Endothelial cell of umbilical vein (primary cell): ENCODE results near the gene P2RY11. TPM values are rescaled to one million over a fixed set of nuclear protein-coding genes. Genes with fewer than 3 reads are reported as not detected.

ENCODE experiments used
- BruUV-seq: library from RNA; stranded (reverse); fragments of 400-500 nt; replicated peaks from 2 replicates; lab custom pipeline; 2021; lab: Mats Ljungman, UMichigan
- CTCF ChIA-PET: fragments of 300-600, 350-600 bp; sonication (Branson Sonifier 250); formaldehyde crosslinking; loops from one replicate; lab custom pipeline; 2021; ENCODE audit warnings: antibody characterized with exemption, inconsistent platforms; lab: Charles Lee
- POLR2A ChIA-PET: fragments of 300-600, 350-600 bp; sonication (Branson Sonifier 250); formaldehyde crosslinking; loops from one replicate; lab custom pipeline; 2021; ENCODE audit warnings: antibody characterized with exemption, inconsistent platforms; lab: Charles Lee
- DNase-seq: peaks from one replicate; pipeline ENCODE4 v3.0.0-alpha.2; 2011; ENCODE audit warnings: low read depth, low spot score
- FAIRE-seq: peaks from 2 replicates; lab custom pipeline; 2011; peaks lifted over from hg19 to GRCh38; lab: Jason Lieb, UNC
- H2AFZ ChIP-seq: 2 replicates; pipeline ENCODE4 v1.6.0; 2012; ENCODE audit warnings: low read depth, low read length, control low read depth, inconsistent platforms
- H3K27ac ChIP-seq: 2 replicates; pipeline ENCODE4 v1.5.1; 2011; ENCODE audit warnings: low read depth, mild to moderate bottlenecking, control low read depth, low read length, moderate library complexity; ENCODE audit not compliant: insufficient read depth
- H3K27me3 ChIP-seq, 2 experiments: 2 replicates each; pipeline versions ENCODE4 v1.6.0 to v1.6.1; 2011; ENCODE audit warnings: low read length in 2 of 2, mixed read lengths in 1 of 2; ENCODE audit not compliant: control insufficient read depth in 2 of 2, insufficient read depth in 2 of 2
- H3K36me3 ChIP-seq, 2 experiments: 2 replicates in 1 of 2; 3 replicates in 1 of 2; pipeline ENCODE4 v1.5.1; 2011; ENCODE audit warnings: low read length in 2 of 2, mild to moderate bottlenecking in 1 of 2, moderate library complexity in 1 of 2; ENCODE audit not compliant: control insufficient read depth in 2 of 2, insufficient read depth in 2 of 2; ENCODE audit errors: extremely low read depth in 1 of 2
- H3K4me1 ChIP-seq: 3 replicates; pipeline ENCODE4 v1.5.1; 2011; ENCODE audit warnings: mild to moderate bottlenecking, low read length; ENCODE audit not compliant: control insufficient read depth, insufficient read depth; ENCODE audit errors: extremely low read depth
- H3K4me2 ChIP-seq: 2 replicates; pipeline ENCODE4 v1.6.1; 2011; ENCODE audit warnings: low read length, control low read depth, mixed read lengths; ENCODE audit not compliant: insufficient read depth
- H3K4me3 ChIP-seq, 3 experiments: fragments of 200-600 bp in 1 of 3; sonication (generic), shearing (Covaris generic) in 1 of 3; replicated peaks in 1 of 3; 2 replicates each; pipeline ENCODE4 v1.5.1; 2011 to 2016; ENCODE audit warnings: control low read depth in 3 of 3, low read length in 3 of 3, mild to moderate bottlenecking in 2 of 3, inconsistent platforms in 1 of 3, low read depth in 1 of 3, moderate library complexity in 1 of 3; ENCODE audit not compliant: insufficient read depth in 1 of 3
- H3K79me2 ChIP-seq: 2 replicates; pipeline ENCODE4 v1.6.0; 2012; ENCODE audit warnings: low read length, inconsistent platforms; ENCODE audit not compliant: control insufficient read depth, insufficient read depth
- H3K9ac ChIP-seq: replicated peaks from 2 replicates; pipeline ENCODE3; 2011; ENCODE audit warnings: low read length, control low read depth; ENCODE audit not compliant: insufficient read depth; ENCODE audit errors: extremely low read depth
- H3K9me1 ChIP-seq: replicated peaks from 3 replicates; pipeline ENCODE4 v1.6.0; 2011; ENCODE audit warnings: mild to moderate bottlenecking, low read length; ENCODE audit not compliant: control insufficient read depth, insufficient read depth; ENCODE audit errors: extremely low read depth
- H3K9me3 ChIP-seq: replicated peaks from 2 replicates; pipeline ENCODE4 v1.5.1; 2012; ENCODE audit warnings: low read length, inconsistent platforms; ENCODE audit not compliant: control insufficient read depth, insufficient read depth
- H4K20me1 ChIP-seq: replicated peaks from 2 replicates; pipeline ENCODE3; 2011; ENCODE audit warnings: mild to moderate bottlenecking, low read length; ENCODE audit not compliant: control insufficient read depth, insufficient read depth; ENCODE audit errors: extremely low read depth
- EZH2 ChIP-seq: IDR thresholded peaks from 2 replicates; pipeline ENCODE4 v1.6.1; 2012; ENCODE audit warnings: borderline replicate concordance, low read depth, mild to moderate bottlenecking, moderate library complexity, low read length, inconsistent platforms; ENCODE audit not compliant: severe bottlenecking
- FOS ChIP-seq: IDR thresholded peaks from 2 replicates; pipeline ENCODE4 v1.6.1; 2011; ENCODE audit warnings: mild to moderate bottlenecking, low read length, moderate library complexity, borderline replicate concordance; ENCODE audit not compliant: insufficient read depth
- GATA2 ChIP-seq: IDR thresholded peaks from 2 replicates; pipeline ENCODE4 v1.7.0; 2011; ENCODE audit warnings: low read depth, mild to moderate bottlenecking, moderate library complexity, mixed read lengths, low read length; ENCODE audit not compliant: insufficient read length, insufficient read depth
- JUN ChIP-seq: IDR thresholded peaks from 2 replicates; pipeline ENCODE4 v1.6.1; 2011; ENCODE audit warnings: borderline replicate concordance, low read depth; ENCODE audit not compliant: insufficient read length, insufficient read depth
- MAX ChIP-seq: IDR thresholded peaks from 2 replicates; pipeline ENCODE4 v1.6.1; 2011; ENCODE audit not compliant: insufficient read depth, insufficient read length
- MYC ChIP-seq: IDR thresholded peaks from one replicate; pipeline ENCODE4 v1.6.1; 2011; ENCODE audit warnings: mild to moderate bottlenecking, low read depth, low read length
- POLR2A ChIP-seq: IDR thresholded peaks from 2 replicates; pipeline ENCODE4 v1.6.1; 2012; ENCODE audit warnings: low read depth, mild to moderate bottlenecking, control low read depth, low read length
- POLR2AphosphoS5 ChIP-seq: IDR thresholded peaks from 2 replicates; pipeline ENCODE4 v1.6.1; 2012; ENCODE audit warnings: low read depth, mild to moderate bottlenecking, control low read depth, low read length, moderate library complexity; ENCODE audit not compliant: insufficient read depth
- dilution Hi-C: fragments of 300-500 bp; cut with MboI; formaldehyde crosslinking; loops from one replicate; pipeline ENCODE4 v1.15.0; 2019; ENCODE audit warnings: low sequenced_read_pairs; ENCODE audit not compliant: extremely low pct_ligation_motif_present
- intact Hi-C: fragments of 100-400 bp; cut with micrococcal nuclease; formaldehyde crosslinking; loops from one replicate; pipeline ENCODE4 v1.10.0; 2022
- polyA plus RNA-seq, 4 experiments: library from polyadenylated mRNA; depleted of rRNA in 3 of 4; stranded (reverse) in 3 of 4; unstranded in 1 of 4; fragments of >200 nt; gene quantifications; 2 replicates each; pipeline versions ENCODE4 v1.2.1 to v1.2.3, GENCODE V29; 2011 to 2012; ENCODE audit warnings: missing spikeins in 1 of 4
- total RNA-seq: library from RNA; stranded (reverse); gene quantifications from 2 replicates; pipeline ENCODE4 v1.2.3, GENCODE V29; 2021
- TF ChIP-seq, protein P1 (sequence below), 2 donors: IDR thresholded peaks; 1 replicate in 1 of 2; 2 replicates in 1 of 2; pipeline ENCODE4 v1.5.1; 2011; ENCODE audit warnings: low read length in 2 of 2, mild to moderate bottlenecking in 2 of 2, moderate library complexity in 2 of 2, control low read depth in 1 of 2, inconsistent platforms in 1 of 2, low read depth in 1 of 2; ENCODE audit not compliant: insufficient read depth in 1 of 2; ENCODE audit errors: extremely low read depth in 1 of 2

The P2RY11 gene
- total and polyA plus RNA-seq, 2 donors (not counting 3 experiments of a cell fraction or from before 2014, with no cell fraction given): 3.6 to 14.6 TPM

- POLR2A ChIA-PET: no interaction called here
- Histone ChIP-seq H3K9me3 (no peaks in the 10 kb centered on the region), H3K27me3 (peaks cover 0 to 3% of the 10 kb centered on the region in 2 experiments), H3K9me1 (no peaks in the 10 kb centered on the region), H3K4me1 (peaks cover 9% of the 10 kb centered on the region), H3K36me3 (peaks cover 0 to 5% of the 10 kb centered on the region in 2 experiments), H3K27ac (no peak overlapping the region), H3K9ac (no peak overlapping the region), H3K4me2 (no peak overlapping the region), H4K20me1 (no peaks in the 10 kb centered on the region), H3K79me2 (peaks cover 16% of the 10 kb centered on the region), H3K4me3 (no peak overlapping the region), H2AFZ (no peak overlapping the region)
- dilution Hi-C loops: no loop called here
- CTCF ChIA-PET: interaction anchor here (1.2 kb wide), 1 partner anchor 10 kb away, joined by 3 read pairs; no protein-coding TSS in a partner anchor
- no peak for TF ChIP-seq GATA2
- TF ChIP-seq POLR2A: no peak
- no peak for TF ChIP-seq FOS
- no peak for TF ChIP-seq MAX
- no peak for TF ChIP-seq JUN
- TF ChIP-seq, protein P1, sequence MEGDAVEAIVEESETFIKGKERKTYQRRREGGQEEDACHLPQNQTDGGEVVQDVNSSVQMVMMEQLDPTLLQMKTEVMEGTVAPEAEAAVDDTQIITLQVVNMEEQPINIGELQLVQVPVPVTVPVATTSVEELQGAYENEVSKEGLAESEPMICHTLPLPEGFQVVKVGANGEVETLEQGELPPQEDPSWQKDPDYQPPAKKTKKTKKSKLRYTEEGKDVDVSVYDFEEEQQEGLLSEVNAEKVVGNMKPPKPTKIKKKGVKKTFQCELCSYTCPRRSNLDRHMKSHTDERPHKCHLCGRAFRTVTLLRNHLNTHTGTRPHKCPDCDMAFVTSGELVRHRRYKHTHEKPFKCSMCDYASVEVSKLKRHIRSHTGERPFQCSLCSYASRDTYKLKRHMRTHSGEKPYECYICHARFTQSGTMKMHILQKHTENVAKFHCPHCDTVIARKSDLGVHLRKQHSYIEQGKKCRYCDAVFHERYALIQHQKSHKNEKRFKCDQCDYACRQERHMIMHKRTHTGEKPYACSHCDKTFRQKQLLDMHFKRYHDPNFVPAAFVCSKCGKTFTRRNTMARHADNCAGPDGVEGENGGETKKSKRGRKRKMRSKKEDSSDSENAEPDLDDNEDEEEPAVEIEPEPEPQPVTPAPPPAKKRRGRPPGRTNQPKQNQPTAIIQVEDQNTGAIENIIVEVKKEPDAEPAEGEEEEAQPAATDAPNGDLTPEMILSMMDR (IDR thresholded peaks at IDR 0.05; ENCODE audit: extremely low read depth in 1 of 2, insufficient read depth in 1 of 2, low read depth in 1 of 2, low read length in 2 of 2): no peak
- no peak for TF ChIP-seq MYC
- TF ChIP-seq EZH2: no peak
- TF ChIP-seq POLR2AphosphoS5: no peak
- no peak for FAIRE-seq
- intact Hi-C loops: loop anchor here (10.0 kb wide), 1 partner anchor 92 kb away; the partner anchor contains the start of gene DNMT1
- no TSS peak for BruUV-seq
- DNase-seq: no peak
Observed at GRCh38 chr19:10102787-10103236, 8.7 kb upstream of the P2RY11 start.
